GM12892 (cell line): ENCODE measurements around the gene MFSD2A.

Experiments
- POLR2A ChIP-seq: IDR thresholded peaks from 2 replicates; pipeline ENCODE4 v1.6.1; 2011; ENCODE audit warnings: low read depth, low read length, control low read depth
- POLR2AphosphoS5 ChIP-seq: IDR thresholded peaks from 2 replicates; pipeline ENCODE4 v1.6.1; 2011; ENCODE audit warnings: low read depth, low read length, control low read depth

- TF ChIP-seq POLR2A: no peak
- no peak for TF ChIP-seq POLR2AphosphoS5
Measured at GRCh38 chr1:39988618-39989343, 33.8 kb downstream of the MFSD2A start.
